ENCODE results near the gene EDEM1. TPM values are rescaled to one million over a fixed set of nuclear protein-coding genes. Genes with fewer than 3 reads are reported as not detected.
A peak's percentile ranks its signal among the peaks of the same experiment; 100 is the strongest.

Gene EDEM1
- total and polyA plus RNA-seq, 10 of the 15 experiments (the other 5 are each of a cell fraction or from before 2014, with no cell fraction given): 18.9 to 138 (median 57.5) TPM

GRCh38 chr3:5198986-5199731, 11.7 kb downstream of the EDEM1 start (continued):
- no peak for TF ChIP-seq NR2C2 (IDR thresholded peaks at IDR 0.05; ENCODE audit: borderline replicate concordance, control insufficient read depth, insufficient read length, low read depth)
- TF ChIP-seq HDGF (IDR thresholded peaks at IDR 0.05): no peak
- peak; percentile 64 for TF ChIP-seq SKIL (IDR thresholded peaks at IDR 0.05; ENCODE audit: low read depth, poor library complexity, severe bottlenecking)
- no peak for TF ChIP-seq CEBPZ (IDR thresholded peaks at IDR 0.05; ENCODE audit: low read depth, low read length)
- peak; percentile 69; the same call in 1 of the 2 replicates for TF ChIP-seq TBL1XR1 (IDR thresholded peaks at IDR 0.05; ENCODE audit: low read depth, low read length)
- no peak for TF ChIP-seq PML (IDR thresholded peaks at IDR 0.05; ENCODE audit: low read length)
- TF ChIP-seq POU2F2 (IDR thresholded peaks at IDR 0.05; ENCODE audit: borderline replicate concordance, low read depth, low read length): 0 out of 3 replicates have a peak, but pooled peaks have one; percentile 14
- TF ChIP-seq POLR2AphosphoS2 (IDR thresholded peaks at IDR 0.05; ENCODE audit: low read depth, low read length): no peak
- no peak for TF ChIP-seq CTCF (IDR thresholded peaks at IDR 0.05 in 2 of 3, conservative IDR thresholded peaks at IDR 0.05 in 1 of 3; ENCODE audit: control insufficient read depth in 2 of 3, extremely low read depth in 1 of 3, insufficient read depth in 1 of 3, low read depth in 3 of 3, low read length in 3 of 3)
- TF ChIP-seq NFYA (IDR thresholded peaks at IDR 0.05; ENCODE audit: borderline replicate concordance, low read depth, low read length): no peak
- TF ChIP-seq HDAC6 (IDR thresholded peaks at IDR 0.05; ENCODE audit: unreplicated experiment): no peak
- TF ChIP-seq CHD4 (IDR thresholded peaks at IDR 0.05): no peak
- TF ChIP-seq NFYB (IDR thresholded peaks at IDR 0.05; ENCODE audit: insufficient read depth, low read depth, low read length): no peak
- peak; percentile 92 for TF ChIP-seq ATF7 (IDR thresholded peaks at IDR 0.05; ENCODE audit: low read depth)
- no peak for TF ChIP-seq STAT3 (IDR thresholded peaks at IDR 0.05; ENCODE audit: low read depth, low read length)
- no peak for TF ChIP-seq TCF3 (IDR thresholded peaks at IDR 0.05; ENCODE audit: borderline replicate concordance, insufficient read depth, low read depth, low read length)
- TF ChIP-seq SIX5 (IDR thresholded peaks at IDR 0.05; ENCODE audit: low read depth, low read length, severe bottlenecking): no peak
- no peak for TF ChIP-seq HSF1 (IDR thresholded peaks at IDR 0.05; ENCODE audit: low read depth, low read length)
- TF ChIP-seq NR2C1 (IDR thresholded peaks at IDR 0.05): no peak

Measured in GM12878 (cell line).